ENCODE measurements around the gene SCRT2.
"Not testable (repeated sequence)": the region's sequence is repeated elsewhere in the genome, so short reads cannot be mapped to it uniquely, and the experiment has no call there.

Gene SCRT2

GRCh38 chr20:650954-651353, 24.6 kb downstream of the SCRT2 start:
- DNase-seq, result no peak

DNA sequence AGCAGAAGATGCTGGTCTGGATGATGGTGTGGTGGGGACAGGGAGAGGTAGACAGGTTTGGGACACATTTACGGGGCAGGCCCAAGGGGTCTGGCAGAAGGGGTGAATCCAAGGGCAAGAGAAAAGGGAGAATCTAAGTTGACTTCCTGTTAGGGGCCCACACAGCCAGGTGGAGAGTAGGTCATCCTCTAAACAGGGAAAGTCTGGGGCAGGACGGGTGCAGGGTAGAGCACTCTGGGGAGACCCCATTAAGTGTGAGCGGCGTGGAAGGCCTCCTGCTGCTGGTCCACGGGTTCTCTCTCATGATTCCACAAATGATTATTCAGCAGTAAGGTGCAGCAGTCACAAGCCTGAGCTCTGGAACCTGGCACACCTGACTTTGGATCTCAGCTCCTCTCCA, 25.3 kb downstream of the SCRT2 start:
- DNase-seq, result no peak

- DNase-seq, result no peak
Observed at GRCh38 chr20:647479-648019, 28.1 kb downstream of the SCRT2 start.

DNA sequence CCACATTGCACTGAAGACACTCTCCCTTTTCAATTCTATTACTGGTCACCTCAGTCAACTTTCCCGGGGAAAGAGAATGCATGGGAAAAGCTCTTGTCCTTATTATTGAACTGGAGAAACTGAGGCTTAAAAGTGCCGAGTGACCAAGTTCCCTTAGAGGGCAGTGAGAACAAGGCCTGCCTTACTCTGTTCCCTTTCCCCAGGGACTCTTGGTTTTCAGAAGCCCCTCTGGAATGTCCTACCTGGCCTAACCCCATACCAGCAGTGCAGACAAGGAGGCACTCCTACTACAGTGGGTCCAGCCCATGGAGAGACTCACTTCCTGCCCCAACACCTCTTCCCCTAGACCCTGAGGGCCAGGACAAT, 28.8 kb downstream of the SCRT2 start:
- DNase-seq, result no peak

- no peak for DNase-seq
Observed at GRCh38 chr20:646107-646867, 29.3 kb downstream of the SCRT2 start.

DNA sequence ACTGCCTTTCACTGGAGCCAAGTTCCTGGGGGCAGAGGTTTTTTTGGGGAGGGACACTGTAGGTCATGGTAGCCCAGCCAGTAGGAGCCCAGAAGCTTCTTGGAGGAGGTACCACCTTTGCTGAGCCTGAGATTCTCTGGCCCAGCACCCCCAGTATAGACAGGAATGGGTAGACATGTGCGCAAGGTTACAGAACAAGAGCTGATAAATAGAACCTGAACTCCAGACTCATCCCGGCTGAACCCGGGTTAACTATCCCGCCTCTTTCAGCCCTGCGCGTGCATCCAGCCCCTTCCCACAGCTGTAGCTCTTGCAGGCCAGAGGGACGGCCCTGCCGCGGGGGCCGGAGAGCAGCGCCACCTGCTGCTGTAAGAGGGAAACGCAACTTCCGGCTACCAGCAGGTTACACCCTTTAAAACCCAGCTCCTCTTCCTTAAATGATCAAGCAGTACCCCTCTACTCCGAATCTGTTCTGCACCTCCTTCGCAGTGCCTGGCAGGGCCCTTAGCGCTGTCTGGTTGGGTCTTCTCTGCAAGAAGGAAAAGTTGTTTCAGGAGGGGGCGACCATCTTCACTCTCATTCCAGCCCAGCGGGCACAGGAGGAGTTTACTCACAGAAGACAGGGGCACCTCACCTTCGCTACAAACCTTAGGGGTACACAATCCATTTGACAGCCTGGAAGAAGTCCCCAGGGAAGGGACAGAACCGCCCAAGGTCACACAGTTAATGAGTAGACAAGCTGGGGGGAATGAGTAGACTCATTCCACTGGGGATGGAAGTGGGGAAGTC, 30.1 kb downstream of the SCRT2 start:
- DNase-seq, result peak; percentile 44

- no peak for DNase-seq
Observed at GRCh38 chr20:644692-645317, 30.8 kb downstream of the SCRT2 start.

GRCh38 chr20:642398-643174, 33.0 kb downstream of the SCRT2 start:
- no peak for DNase-seq

DNA sequence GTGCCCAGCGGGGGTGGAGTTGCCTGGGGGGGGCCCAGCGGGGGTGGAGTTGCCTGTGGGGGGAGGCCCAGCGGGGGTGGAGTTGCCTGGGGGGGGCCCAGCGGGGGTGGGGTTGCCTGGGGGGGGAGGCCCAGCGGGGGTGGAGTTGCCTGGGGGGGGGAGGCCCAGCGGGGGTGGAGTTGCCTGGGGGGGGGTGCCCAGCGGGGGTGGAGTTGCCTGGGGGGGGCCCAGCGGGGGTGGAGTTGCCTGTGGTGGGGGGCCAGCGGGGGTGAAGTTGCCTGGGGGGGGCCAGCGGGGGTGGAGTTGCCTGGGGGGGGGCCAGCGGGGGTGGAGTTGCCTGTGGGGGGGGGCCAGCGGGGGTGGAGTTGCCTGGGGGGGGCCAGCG, 33.6 kb downstream of the SCRT2 start:
- DNase-seq, result not testable (repeated sequence)

GRCh38 chr20:641516-641875, 34.1 kb downstream of the SCRT2 start:
- DNase-seq, result no peak

DNA sequence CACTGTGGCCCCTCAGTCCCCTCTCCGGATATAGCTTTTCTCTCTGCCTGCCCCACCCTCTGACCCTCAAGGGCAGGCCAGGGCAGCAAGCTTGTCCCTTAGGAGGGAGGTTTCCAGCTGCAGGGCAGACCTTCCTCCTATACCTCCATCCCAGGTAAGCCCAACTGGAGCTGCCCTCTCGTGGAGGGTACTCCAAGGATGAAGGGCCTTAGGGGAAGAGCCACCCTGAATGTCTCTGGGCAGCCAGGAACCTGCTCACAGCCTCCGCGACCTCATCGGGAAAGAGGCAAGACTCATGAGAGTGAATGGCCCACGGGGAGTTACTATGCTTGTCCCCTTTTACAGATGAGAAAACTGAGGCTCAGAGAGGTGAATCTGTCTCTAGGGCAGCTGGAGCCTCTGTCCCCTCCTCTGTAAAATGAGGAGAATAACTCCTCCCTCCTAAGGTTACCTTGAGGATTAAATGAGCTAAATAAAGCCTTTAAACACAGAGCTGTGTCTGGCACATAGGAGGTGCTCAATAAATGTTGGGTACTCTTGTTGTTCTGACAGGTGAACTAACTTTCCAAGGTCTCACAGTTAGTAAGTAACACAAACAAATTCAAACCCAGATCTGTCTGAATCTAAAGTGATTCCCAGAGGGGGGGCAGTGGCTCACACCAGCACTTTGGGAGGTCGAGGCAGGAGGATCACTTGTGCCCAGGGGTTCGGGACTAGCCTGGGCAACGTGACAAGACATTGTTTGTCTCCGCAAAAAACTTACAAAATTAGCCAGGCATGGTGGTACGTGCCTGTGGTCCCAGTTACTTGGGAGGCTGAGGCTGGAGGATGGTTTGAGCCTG, 34.7 kb downstream of the SCRT2 start:
- no peak for DNase-seq

DNA sequence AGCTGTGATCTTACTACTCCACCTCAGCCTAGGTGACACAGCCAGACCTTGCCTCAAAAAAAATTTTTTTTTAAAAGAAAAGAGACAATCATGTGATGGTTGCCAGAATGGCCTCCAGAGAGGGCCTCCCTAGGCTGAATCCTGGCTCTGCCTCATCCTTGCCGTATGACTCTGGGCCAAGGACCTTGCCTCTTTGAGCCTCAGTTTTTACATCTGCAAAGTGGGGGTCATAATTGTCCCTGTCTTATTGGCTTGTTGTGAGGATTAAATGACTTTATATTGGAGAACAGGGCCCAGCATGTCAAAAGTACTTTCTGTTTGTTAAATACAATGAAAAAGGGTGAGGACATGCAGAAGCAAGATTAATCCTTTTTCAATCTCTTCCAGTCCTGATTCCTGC, 37.0 kb downstream of the SCRT2 start:
- DNase-seq, result no peak

GRCh38 chr20:637559-637958, 38.0 kb downstream of the SCRT2 start:
- DNase-seq, result no peak

DNA sequence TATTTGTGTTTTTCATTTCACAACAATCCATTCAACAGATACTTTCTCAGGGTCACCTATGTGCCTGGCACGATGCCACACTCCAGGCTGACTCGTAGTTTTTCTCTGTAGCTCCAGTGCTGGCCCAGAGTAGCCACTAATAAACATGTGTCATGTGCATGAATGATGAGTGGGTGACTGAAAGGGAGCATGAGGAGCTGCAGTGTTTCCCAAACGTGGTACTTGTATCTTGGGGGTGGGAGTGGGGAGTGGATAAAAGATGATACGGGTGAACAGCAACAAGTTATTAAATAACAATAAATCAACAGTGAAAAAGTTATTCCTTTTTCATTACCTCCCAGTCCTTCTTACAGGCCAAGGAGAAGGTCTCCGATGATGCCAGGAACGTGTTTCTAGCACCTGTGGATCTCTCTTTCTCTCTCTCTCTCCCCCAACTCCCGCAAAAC, 39.7 kb downstream of the SCRT2 start:
- no peak for DNase-seq

GRCh38 chr20:635028-635892, 40.3 kb downstream of the SCRT2 start:
- DNase-seq, result no peak

DNA sequence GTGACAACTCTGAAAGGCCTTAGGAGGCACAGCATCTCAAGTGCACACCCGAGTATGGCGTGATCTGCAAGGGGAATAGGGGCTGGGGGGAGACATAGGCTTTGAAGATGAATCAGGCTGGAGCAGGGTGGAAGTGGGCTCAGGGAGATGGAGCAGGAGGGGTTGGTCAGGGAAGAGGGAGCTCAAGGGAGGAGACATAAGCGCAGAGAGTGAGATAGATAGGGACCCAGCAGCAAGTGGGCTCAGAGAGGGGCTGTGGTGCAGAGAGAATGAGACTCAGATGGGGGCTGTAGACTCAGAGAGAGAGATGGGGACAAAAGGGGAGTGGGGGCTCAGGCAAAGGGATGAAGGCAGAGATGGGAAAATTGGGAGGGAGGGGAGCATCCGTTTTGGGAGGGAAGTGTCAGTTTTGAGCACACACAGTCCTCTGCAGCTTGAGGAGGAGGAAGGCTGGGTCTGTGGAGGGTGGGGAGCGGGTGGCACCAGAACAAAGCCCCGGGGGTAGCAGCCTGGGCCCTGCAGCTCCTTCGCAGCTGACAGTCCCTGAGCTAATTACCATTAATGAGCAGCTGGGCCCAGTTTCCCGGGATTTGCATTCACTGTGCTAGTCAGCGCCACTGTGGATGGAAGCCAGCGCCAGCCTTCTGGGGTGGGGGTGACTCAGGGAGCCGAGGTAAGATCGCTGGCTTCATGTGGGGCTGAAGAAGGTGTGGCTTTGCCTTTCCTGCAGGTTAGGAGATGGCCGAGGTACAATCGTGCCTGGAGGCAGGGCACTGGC, 41.3 kb downstream of the SCRT2 start:
- DNase-seq, result no peak

DNA sequence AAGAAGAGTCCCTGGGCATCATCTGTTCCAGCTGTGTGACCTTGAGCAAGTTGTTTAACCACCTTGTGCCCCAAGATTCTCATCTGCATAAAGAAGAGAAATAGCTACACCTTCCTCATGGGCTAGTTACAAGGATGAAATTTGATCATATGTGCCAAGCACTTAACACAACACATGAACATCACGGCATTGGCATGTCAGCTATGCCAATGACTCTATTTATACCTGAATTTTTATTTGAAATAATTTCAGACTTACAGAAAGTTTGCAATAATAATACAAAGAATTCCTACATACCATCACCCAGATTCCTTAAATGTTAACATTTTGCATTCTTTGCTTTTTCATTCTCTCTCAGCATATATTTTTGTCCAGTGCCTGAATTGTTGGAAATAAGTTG, 44.5 kb downstream of the SCRT2 start:
- no peak for DNase-seq

DNA sequence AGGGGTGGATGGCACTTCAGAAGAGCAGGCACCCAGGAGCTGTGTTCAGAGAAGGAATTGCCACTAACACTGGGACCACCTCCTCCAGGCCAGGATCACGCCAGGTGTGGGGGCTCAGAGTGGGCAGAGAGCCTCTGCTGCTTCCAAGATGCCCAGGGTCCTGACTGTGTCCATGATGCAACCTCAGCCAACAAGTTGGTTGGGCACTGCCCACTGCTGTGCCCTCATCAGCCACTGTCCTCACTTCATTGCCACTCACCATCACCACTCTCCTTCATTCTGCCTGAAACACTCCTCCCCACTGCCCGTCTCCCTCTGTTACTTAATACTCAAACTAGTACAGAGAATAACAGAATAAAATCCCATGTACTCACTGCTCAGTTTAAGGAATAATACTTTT, 49.0 kb downstream of the SCRT2 start:
- no peak for DNase-seq

GRCh38 chr20:625360-625932, 50.2 kb downstream of the SCRT2 start:
- no peak for DNase-seq

DNA sequence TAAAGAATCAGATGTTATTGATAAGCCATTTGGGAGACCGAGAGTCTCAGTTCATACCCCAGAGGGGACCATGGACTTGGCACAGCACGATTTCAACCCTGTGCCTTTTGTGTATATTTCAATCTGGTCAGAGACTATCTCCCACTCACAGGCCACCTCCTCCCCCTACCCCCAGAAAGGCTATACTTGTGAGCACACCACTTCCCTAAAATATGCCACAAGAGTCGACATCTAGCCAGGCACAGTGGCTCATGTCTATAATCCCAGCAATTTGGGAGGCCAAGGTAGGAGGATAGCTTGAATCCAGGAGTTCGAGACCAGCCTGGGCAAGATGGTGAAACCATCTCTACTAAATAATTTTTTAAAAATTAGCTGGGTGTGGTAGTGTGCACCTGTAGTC, 51.9 kb downstream of the SCRT2 start:
- no peak for DNase-seq
